ENCODE data around the gene TMCO4.
"Not testable (repeated sequence)": the region's sequence is repeated elsewhere in the genome, so short reads cannot be mapped to it uniquely, and the experiment has no call there.

Gene TMCO4

GRCh38 chr1:19656134-19656779, 143.5 kb downstream of the TMCO4 start:
- no peak for DNase-seq (ENCODE audit: low spot score)

GRCh38 chr1:19655718-19656080, 144.0 kb downstream of the TMCO4 start:
- no peak for DNase-seq (ENCODE audit: low spot score)

- DNase-seq (ENCODE audit: low spot score): no peak
Measured at GRCh38 chr1:19654886-19655717, 144.6 kb downstream of the TMCO4 start.

GRCh38 chr1:19654386-19654785, 145.3 kb downstream of the TMCO4 start:
- no peak for DNase-seq (ENCODE audit: low spot score)

GRCh38 chr1:19651141-19651737, 148.5 kb downstream of the TMCO4 start:
- no peak for DNase-seq (ENCODE audit: low spot score)

GRCh38 chr1:19650416-19651140, 149.1 kb downstream of the TMCO4 start:
- DNase-seq (ENCODE audit: low spot score): no peak

GRCh38 chr1:19648689-19649088, 151.0 kb downstream of the TMCO4 start:
- no peak for DNase-seq (ENCODE audit: low spot score)

- DNase-seq (ENCODE audit: low spot score): no peak
Measured at GRCh38 chr1:19648239-19648638, 151.5 kb downstream of the TMCO4 start.

GRCh38 chr1:19647643-19648042, 152.1 kb downstream of the TMCO4 start:
- no peak for DNase-seq (ENCODE audit: low spot score)

- no peak for DNase-seq (ENCODE audit: low spot score)
Measured at GRCh38 chr1:19646377-19647319, 153.1 kb downstream of the TMCO4 start.

- DNase-seq (ENCODE audit: low spot score): no peak
Measured at GRCh38 chr1:19645411-19646251, 154.1 kb downstream of the TMCO4 start.

GRCh38 chr1:19644681-19645410, 154.9 kb downstream of the TMCO4 start:
- DNase-seq (ENCODE audit: low spot score): no peak

GRCh38 chr1:19644395-19644680, 155.4 kb downstream of the TMCO4 start:
- no peak for DNase-seq (ENCODE audit: low spot score)

- no peak for DNase-seq (ENCODE audit: low spot score)
Measured at GRCh38 chr1:19643602-19644394, 155.9 kb downstream of the TMCO4 start, which contains the start of gene NBL1. TSS of gene NBL1 (plus strand) at chr1:19644311. CDS start at chr1:19655031, 10,720 bp downstream.

- DNase-seq (ENCODE audit: low spot score): no peak
Measured at GRCh38 chr1:19643121-19643520, 156.6 kb downstream of the TMCO4 start.

- no peak for DNase-seq (ENCODE audit: low spot score)
Measured at GRCh38 chr1:19640363-19641316, 159.1 kb downstream of the TMCO4 start.

- no peak for DNase-seq (ENCODE audit: low spot score)
Measured at GRCh38 chr1:19639999-19640362, 159.7 kb downstream of the TMCO4 start.

- not testable (repeated sequence) for DNase-seq (ENCODE audit: low spot score)
Measured at GRCh38 chr1:19639228-19639627, 160.5 kb downstream of the TMCO4 start.

Data from COLO829 (cell line).